HepG2 (cell line): ENCODE measurements around the gene RPRD2. TPM values are rescaled to one million over a fixed set of nuclear protein-coding genes. Genes with fewer than 3 reads are reported as not detected.

ENCODE experiments used
- HNRNPL ChIP-seq: fragments of 200-400 bp; formaldehyde crosslinking; IDR thresholded peaks from 2 replicates; pipeline ENCODE4 v1.6.1; 2017; ENCODE audit warnings: mild to moderate bottlenecking, low read depth, low read length
- HNRNPUL1 ChIP-seq: fragments of 200-400 bp; formaldehyde crosslinking; IDR thresholded peaks from 2 replicates; pipeline ENCODE4 v1.6.1; 2017; ENCODE audit warnings: low read depth, mild to moderate bottlenecking, low read length, moderate library complexity
- PLSCR1 ChIP-seq: sonication (generic); formaldehyde crosslinking; IDR thresholded peaks from 2 replicates; pipeline ENCODE4 v1.5.0; 2020; ENCODE audit warnings: missing genetic modification reagents, mild to moderate bottlenecking, borderline replicate concordance
- SIX4 ChIP-seq: sonication (generic); formaldehyde crosslinking; IDR thresholded peaks from 2 replicates; pipeline ENCODE4 v1.4.0; 2020; ENCODE audit warnings: missing genetic modification reagents
- ZC3H13 ChIP-seq: sonication (generic); formaldehyde crosslinking; IDR thresholded peaks from 2 replicates; pipeline ENCODE4 v1.8.1; 2023; ENCODE audit warnings: mild to moderate bottlenecking, missing genetic modification reagents, moderate library complexity
- ZFP82 ChIP-seq: sonication (generic); formaldehyde crosslinking; IDR thresholded peaks from 2 replicates; pipeline ENCODE4 v1.5.1; 2020; ENCODE audit warnings: mild to moderate bottlenecking, missing genetic modification reagents, borderline replicate concordance
- ZNF329 ChIP-seq: sonication (generic); formaldehyde crosslinking; IDR thresholded peaks from 2 replicates; pipeline ENCODE4 v1.9.0; 2021; ENCODE audit warnings: low read depth, mild to moderate bottlenecking, missing genetic modification reagents
- ZNF558 ChIP-seq: sonication (generic); formaldehyde crosslinking; IDR thresholded peaks from 2 replicates; pipeline ENCODE4 v1.9.0; 2022; ENCODE audit warnings: mild to moderate bottlenecking, missing genetic modification reagents, borderline replicate concordance
- polyA plus RNA-seq, 8 experiments: library from polyadenylated mRNA; depleted of rRNA in 3 of 8; stranded (reverse) in 7 of 8; unstranded in 1 of 8; fragments of >200 nt; fragmentation: Illumina TruSeq in 4 of 8; extraction: Trizol in 4 of 8; gene quantifications; 2 replicates each; pipeline versions ENCODE4 v1.2.1 to v1.2.3, GENCODE V29; 2011 to 2016; ENCODE audit warnings: low read depth in 4 of 8, missing spikeins in 1 of 8, mixed read lengths in 1 of 8; ENCODE audit not compliant: insufficient read depth in 1 of 8
- total RNA-seq, 5 experiments: library from RNA; depleted of rRNA; stranded (reverse); fragments of >200 nt; fragmentation: Illumina TruSeq; extraction: Trizol; gene quantifications; 2 replicates each; pipeline ENCODE4 v1.2.3, GENCODE V29; 2016; ENCODE audit warnings: low read depth in 1 of 5
- TF ChIP-seq, protein P1 (sequence below): sonication (generic); formaldehyde crosslinking; IDR thresholded peaks from 2 replicates; pipeline ENCODE4 v1.4.0; 2020; ENCODE audit warnings: missing genetic modification reagents
- TF ChIP-seq, protein P2 (sequence below): sonication (generic); formaldehyde crosslinking; IDR thresholded peaks from 2 replicates; pipeline ENCODE4 v1.4.0; 2020; ENCODE audit warnings: low read depth, missing genetic modification reagents

RPRD2 gene
- total and polyA plus RNA-seq, 2 of the 13 experiments (the other 11 are each of a cell fraction or from before 2014, with no cell fraction given), result 8.0 to 8.9 TPM

DNA sequence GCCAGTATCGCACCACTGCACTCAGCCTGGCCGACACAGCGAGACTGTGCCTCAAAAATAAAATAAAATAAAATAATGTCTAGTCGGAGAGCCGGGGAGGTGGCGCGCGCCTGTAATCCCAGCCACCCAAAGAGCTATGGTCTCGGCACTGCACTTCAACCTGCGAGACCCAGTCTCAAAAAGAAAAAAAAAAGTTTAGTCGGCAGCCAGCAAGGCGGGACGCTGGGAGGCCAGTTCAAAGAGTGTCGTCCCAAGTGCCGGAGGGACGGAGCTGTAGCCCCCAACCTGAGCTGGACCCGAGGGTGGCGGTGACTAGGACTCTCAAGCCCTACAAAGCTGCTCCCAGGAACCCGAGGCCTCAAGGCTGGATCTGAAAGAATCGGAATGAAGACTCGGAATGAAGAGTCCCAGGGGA lies 151.0 kb downstream of the RPRD2 start (continued):
- TF ChIP-seq PLSCR1 (CRISPR knock-in tag) (no peak), HNRNPUL1 (no peak), SIX4 (CRISPR knock-in tag) (no peak), ZFP82 (CRISPR knock-in tag) (peak; percentile 56; the same call in 1 of the 2 replicates), ZNF558 (CRISPR knock-in tag) (no peak), ZC3H13 (CRISPR knock-in tag) (peak; percentile 51; the same call in 1 of the 2 replicates), HNRNPL (no peak), ZNF329 (CRISPR knock-in tag) (0 out of 2 replicates have a peak, but pooled peaks have one; percentile 44)
- TF ChIP-seq, protein P1, sequence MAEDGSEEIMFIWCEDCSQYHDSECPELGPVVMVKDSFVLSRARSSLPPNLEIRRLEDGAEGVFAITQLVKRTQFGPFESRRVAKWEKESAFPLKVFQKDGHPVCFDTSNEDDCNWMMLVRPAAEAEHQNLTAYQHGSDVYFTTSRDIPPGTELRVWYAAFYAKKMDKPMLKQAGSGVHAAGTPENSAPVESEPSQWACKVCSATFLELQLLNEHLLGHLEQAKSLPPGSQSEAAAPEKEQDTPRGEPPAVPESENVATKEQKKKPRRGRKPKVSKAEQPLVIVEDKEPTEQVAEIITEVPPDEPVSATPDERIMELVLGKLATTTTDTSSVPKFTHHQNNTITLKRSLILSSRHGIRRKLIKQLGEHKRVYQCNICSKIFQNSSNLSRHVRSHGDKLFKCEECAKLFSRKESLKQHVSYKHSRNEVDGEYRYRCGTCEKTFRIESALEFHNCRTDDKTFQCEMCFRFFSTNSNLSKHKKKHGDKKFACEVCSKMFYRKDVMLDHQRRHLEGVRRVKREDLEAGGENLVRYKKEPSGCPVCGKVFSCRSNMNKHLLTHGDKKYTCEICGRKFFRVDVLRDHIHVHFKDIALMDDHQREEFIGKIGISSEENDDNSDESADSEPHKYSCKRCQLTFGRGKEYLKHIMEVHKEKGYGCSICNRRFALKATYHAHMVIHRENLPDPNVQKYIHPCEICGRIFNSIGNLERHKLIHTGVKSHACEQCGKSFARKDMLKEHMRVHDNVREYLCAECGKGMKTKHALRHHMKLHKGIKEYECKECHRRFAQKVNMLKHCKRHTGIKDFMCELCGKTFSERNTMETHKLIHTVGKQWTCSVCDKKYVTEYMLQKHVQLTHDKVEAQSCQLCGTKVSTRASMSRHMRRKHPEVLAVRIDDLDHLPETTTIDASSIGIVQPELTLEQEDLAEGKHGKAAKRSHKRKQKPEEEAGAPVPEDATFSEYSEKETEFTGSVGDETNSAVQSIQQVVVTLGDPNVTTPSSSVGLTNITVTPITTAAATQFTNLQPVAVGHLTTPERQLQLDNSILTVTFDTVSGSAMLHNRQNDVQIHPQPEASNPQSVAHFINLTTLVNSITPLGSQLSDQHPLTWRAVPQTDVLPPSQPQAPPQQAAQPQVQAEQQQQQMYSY (CRISPR knock-in tag), result 0 out of 2 replicates have a peak, but pooled peaks have one; percentile 51
- TF ChIP-seq, protein P2, sequence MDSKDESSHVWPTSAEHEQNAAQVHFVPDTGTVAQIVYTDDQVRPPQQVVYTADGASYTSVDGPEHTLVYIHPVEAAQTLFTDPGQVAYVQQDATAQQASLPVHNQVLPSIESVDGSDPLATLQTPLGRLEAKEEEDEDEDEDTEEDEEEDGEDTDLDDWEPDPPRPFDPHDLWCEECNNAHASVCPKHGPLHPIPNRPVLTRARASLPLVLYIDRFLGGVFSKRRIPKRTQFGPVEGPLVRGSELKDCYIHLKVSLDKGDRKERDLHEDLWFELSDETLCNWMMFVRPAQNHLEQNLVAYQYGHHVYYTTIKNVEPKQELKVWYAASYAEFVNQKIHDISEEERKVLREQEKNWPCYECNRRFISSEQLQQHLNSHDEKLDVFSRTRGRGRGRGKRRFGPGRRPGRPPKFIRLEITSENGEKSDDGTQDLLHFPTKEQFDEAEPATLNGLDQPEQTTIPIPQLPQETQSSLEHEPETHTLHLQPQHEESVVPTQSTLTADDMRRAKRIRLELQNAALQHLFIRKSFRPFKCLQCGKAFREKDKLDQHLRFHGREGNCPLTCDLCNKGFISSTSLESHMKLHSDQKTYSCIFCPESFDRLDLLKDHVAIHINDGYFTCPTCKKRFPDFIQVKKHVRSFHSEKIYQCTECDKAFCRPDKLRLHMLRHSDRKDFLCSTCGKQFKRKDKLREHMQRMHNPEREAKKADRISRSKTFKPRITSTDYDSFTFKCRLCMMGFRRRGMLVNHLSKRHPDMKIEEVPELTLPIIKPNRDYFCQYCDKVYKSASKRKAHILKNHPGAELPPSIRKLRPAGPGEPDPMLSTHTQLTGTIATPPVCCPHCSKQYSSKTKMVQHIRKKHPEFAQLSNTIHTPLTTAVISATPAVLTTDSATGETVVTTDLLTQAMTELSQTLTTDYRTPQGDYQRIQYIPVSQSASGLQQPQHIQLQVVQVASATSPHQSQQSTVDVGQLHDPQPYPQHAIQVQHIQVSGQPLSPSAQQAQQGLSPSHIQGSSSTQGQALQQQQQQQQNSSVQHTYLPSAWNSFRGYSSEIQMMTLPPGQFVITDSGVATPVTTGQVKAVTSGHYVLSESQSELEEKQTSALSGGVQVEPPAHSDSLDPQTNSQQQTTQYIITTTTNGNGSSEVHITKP (CRISPR knock-in tag), result 0 out of 2 replicates have a peak, but pooled peaks have one; percentile 2
